Breast epithelium (tissue), 3 donors: ENCODE results near the gene DVL1.

ENCODE experiments used
- CTCF ChIP-seq, 3 donors: fragments of 450-650 bp; IDR thresholded peaks; one replicate each; pipeline ENCODE4 v1.5.1; 2016 to 2017; ENCODE audit warnings: antibody characterized with exemption in 3 of 3, mild to moderate bottlenecking in 3 of 3, moderate library complexity in 3 of 3
- POLR2A ChIP-seq: fragments of 450-650 bp; IDR thresholded peaks from one replicate; pipeline ENCODE4 v1.6.1; 2016; ENCODE audit warnings: antibody characterized with exemption, mild to moderate bottlenecking, moderate library complexity

GRCh38 chr1:1333551-1334241, 15.5 kb downstream of the DVL1 start:
- TF ChIP-seq POLR2A (no peak), CTCF (IDR thresholded peaks at IDR 0.05) (no peak)
